ENCODE results near the gene ITM2C.

GRCh38 chr2:230909841-230910545 is 45.3 kb downstream of the ITM2C start:
- TF ChIP-seq EZH2 (IDR thresholded peaks at IDR 0.05; ENCODE audit: borderline replicate concordance, low read length) = no peak
- TF ChIP-seq, protein P1, sequence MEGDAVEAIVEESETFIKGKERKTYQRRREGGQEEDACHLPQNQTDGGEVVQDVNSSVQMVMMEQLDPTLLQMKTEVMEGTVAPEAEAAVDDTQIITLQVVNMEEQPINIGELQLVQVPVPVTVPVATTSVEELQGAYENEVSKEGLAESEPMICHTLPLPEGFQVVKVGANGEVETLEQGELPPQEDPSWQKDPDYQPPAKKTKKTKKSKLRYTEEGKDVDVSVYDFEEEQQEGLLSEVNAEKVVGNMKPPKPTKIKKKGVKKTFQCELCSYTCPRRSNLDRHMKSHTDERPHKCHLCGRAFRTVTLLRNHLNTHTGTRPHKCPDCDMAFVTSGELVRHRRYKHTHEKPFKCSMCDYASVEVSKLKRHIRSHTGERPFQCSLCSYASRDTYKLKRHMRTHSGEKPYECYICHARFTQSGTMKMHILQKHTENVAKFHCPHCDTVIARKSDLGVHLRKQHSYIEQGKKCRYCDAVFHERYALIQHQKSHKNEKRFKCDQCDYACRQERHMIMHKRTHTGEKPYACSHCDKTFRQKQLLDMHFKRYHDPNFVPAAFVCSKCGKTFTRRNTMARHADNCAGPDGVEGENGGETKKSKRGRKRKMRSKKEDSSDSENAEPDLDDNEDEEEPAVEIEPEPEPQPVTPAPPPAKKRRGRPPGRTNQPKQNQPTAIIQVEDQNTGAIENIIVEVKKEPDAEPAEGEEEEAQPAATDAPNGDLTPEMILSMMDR (IDR thresholded peaks at IDR 0.05; ENCODE audit: low read length) = no peak

Measured in OCI-LY1 (cell line).